GM20000 (cell line): ENCODE results near the gene GSK3A.

Source experiments
- DNase-seq: peaks from one replicate; pipeline ENCODE4 v3.0.0; 2012; ENCODE audit warnings: low spot score
- CTCF ChIP-seq: IDR thresholded peaks from 2 replicates; pipeline ENCODE4 v1.5.1; 2012; ENCODE audit warnings: mild to moderate bottlenecking, control low read depth; ENCODE audit errors: extremely low read depth, missing control alignments

Gene GSK3A

DNA sequence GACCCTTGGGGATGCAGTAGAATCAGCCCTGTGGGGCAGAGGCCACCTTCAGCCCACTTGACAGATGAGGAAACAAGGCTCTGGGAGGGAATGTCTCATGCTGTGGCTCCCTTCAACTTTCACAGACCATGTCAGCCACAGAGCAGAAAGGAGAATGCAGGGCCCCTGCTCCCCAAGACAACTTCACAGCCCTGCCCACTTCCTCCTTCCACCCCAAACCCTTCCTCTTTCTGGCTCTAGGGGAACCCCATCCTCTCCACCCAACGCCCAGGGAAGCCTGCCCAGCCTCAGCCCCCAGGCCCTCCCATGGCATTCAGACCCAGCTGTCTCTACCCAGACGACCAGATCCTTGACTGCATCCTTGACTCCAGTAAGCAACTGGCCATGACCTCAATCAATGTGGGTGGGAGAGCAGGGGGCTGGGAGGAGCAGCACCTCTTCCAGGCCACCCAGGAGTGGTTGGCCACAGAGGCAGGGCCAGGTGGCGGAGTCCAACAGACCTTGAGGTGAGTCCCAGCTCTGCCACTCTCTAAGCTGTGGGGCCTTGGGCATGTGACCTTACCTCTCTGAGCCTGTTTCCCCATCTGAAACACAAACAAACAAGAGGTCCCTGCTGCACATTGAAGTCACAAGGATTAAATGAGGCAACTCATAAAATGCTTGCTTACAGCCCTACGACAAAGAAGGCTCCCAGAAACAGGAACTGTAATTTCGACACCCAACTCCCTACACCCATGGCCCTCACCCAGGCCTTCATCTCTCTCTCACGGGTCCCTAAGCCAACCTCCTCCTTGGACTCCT is 40.7 kb downstream of the GSK3A start:
- TF ChIP-seq CTCF = no peak
- peak; percentile 89 for DNase-seq

- no peak for DNase-seq
- no peak for TF ChIP-seq CTCF
These were observed 42.2 kb downstream of the GSK3A start for GRCh38 chr19:42200116-42200715.

GRCh38 chr19:42199440-42200115 is 42.8 kb downstream of the GSK3A start:
- TF ChIP-seq CTCF = peak; percentile 28
- DNase-seq = peak; percentile 85

DNA sequence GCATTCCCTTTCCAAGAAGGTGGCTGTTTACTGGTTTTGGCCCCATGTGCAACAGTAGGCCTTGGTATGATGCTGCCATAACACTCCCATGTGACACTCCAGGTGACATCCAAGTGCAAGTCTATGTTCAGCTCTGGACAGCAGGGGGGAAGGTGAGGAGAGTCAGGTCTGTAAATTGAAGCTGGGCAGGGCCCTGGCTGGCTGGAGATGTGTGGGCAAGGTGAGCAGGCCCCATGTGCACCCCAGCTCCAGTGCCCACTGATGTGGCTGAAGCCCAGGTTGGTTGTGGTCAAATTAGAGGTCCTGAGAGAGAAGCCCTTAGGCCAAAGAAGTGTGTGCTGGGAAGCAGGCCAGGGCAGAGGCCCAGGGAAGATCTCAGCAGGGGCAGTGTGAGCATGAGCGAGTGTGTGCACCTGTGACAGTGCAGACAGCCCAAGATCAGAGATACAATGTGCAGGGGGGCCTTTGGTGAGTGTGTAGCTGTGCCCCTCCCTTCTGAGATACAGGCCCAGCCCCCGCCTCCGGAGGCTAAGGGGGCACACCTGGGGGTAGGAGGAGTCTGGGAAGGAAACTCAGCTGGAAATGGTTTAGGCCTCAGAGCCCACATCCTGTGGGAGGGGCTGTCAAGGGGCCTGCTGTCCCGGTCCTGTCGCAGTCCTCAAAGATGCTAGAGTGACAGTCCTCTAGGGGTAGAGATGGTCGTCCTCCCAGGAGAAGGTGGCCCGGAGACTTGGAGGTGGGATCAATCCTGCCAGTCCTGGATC is 43.5 kb downstream of the GSK3A start:
- no peak for TF ChIP-seq CTCF
- peak; percentile 87 for DNase-seq

DNA sequence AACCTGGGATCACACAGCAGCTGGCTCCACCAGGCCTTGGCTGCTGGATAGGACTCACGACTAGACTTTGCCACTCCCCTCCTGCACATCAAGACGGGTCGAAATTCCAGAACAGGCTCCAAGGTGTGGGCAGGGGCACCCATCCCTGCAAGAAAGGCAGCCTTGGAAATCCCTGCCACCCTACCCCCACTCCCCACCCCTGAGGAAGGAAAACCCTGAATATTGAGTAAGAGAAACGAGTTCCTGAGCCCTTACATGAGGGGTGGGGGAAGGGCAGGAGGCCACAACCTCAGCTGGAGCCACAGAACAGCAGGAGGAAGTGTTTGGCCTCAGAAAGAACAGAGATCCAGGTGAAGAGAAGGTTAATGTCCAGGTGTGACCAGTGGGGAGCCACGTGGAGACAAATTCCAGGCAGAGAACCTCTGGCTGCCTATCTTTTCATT is 45.0 kb downstream of the GSK3A start:
- no peak for TF ChIP-seq CTCF
- DNase-seq = no peak

DNA sequence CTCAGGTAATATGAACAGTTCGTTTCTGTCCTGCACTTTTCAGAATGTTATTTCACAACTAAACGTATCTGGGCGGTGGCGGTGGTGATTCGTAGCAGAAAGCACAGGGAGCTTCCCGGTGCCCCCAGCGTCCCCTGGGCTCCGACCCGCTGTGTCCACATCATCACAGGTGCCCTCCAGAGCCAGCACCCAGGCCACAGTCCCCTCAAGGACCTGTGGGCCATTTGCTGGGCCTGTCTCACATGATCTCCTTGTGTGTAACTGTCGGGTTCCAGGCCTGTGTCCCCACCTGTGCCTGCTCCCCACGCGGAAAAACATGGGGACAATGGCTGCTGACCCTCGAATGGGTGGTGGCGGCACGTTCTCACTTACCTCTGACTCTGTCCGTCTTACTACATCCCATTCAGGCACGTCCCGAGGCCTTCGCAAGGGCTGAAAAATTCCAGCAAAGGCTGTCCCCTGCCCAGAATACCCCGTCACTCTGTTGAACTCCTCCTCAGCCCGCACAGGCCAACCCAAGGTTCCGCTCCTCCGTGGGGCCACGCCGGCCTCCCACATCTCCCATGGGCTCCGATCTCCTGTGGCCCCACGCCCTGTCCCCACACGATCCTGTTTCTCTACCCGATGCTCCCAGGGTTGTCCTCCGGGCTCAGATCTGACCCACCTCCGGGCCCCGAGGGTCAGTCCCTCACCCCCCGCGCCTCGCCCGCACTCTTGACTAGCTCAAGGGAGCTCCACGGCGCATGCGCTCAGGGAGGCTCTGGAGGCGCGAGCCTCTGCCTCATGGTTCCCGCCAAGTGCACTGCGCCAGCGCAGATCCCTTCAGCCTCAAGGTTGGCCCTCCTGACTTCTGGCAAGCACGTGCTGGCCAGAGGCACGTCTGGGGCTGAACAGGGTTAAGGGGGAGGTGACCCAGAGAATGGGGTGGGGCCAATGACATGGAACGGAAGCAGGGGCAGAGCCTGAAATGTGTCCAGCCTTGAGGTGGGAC is 46.1 kb downstream of the GSK3A start:
- DNase-seq = no peak
- TF ChIP-seq CTCF = no peak
